Astrocyte of the spinal cord (primary cell): ENCODE results near the gene SLC7A8.
"Not testable (repeated sequence)": the region's sequence is repeated elsewhere in the genome, so short reads cannot be mapped to it uniquely, and the experiment has no call there.

Source experiments
- DNase-seq: peaks from one replicate; pipeline ENCODE4 v3.0.0; 2011; ENCODE audit warnings: low read depth, low spot score
- H3K4me3 ChIP-seq: 2 replicates; pipeline ENCODE4 v1.5.1; 2011; ENCODE audit warnings: low read depth, mild to moderate bottlenecking, low read length, moderate library complexity
- CTCF ChIP-seq: IDR thresholded peaks from 2 replicates; pipeline ENCODE4 v1.5.1; 2012; ENCODE audit warnings: low read depth, mild to moderate bottlenecking, low read length, inconsistent platforms
- in situ Hi-C: cut with HindIII; loops from 2 replicates; pipeline ENCODE4 v1.10.0; 2017; ENCODE audit warnings: low sequenced_read_pairs

The SLC7A8 gene

GRCh38 chr14:23183479-23183878 is at the start of gene SLC7A8:
TSS of gene SLC7A8 (minus strand) at chr14:23183660. CDS start at chr14:23182914, 746 bp downstream.
- DNase-seq = peak; percentile 10
- in situ Hi-C loops = no loop called here
- H3K4me3 ChIP-seq = peak within 1 kb of the TSS; percentile 42
- no peak for TF ChIP-seq CTCF

- H3K4me3 ChIP-seq, DNase-seq, in situ Hi-C loops: not testable (repeated sequence)
Observed at GRCh38 chr14:23232241-23232808, 48.9 kb upstream of the SLC7A8 start.

- no peak overlapping the region for H3K4me3 ChIP-seq
- no peak for TF ChIP-seq CTCF
- in situ Hi-C loops = no loop called here
- DNase-seq = no peak
Observed at GRCh38 chr14:23228812-23229211, 45.4 kb upstream of the SLC7A8 start.

GRCh38 chr14:23227566-23227965 is 44.1 kb upstream of the SLC7A8 start:
- no peak for DNase-seq
- TF ChIP-seq CTCF = no peak
- no peak overlapping the region for H3K4me3 ChIP-seq
- in situ Hi-C loops = no loop called here

GRCh38 chr14:23224958-23225357 is 41.5 kb upstream of the SLC7A8 start:
- DNase-seq, H3K4me3 ChIP-seq, in situ Hi-C loops: not testable (repeated sequence)

- in situ Hi-C loops = no loop called here
- DNase-seq = no peak
- no peak overlapping the region for H3K4me3 ChIP-seq
- TF ChIP-seq CTCF = no peak
Observed at GRCh38 chr14:23219075-23219474, 35.6 kb upstream of the SLC7A8 start.

- DNase-seq = no peak
- no peak for TF ChIP-seq CTCF
- in situ Hi-C loops = no loop called here
- H3K4me3 ChIP-seq = no peak overlapping the region
Observed at GRCh38 chr14:23217032-23218020, 33.9 kb upstream of the SLC7A8 start.
